GM23248 (cell line): ENCODE results near the gene FGF4.

Experiments used
- EZH2 ChIP-seq: fragments of 200-600 bp; sonication (generic); IDR thresholded peaks from 2 replicates; pipeline ENCODE4 v1.6.1; 2018; ENCODE audit warnings: antibody characterized with exemption, mild to moderate bottlenecking; ENCODE audit not compliant: insufficient read depth, poor library complexity, severe bottlenecking
- EZH2phosphoT487 ChIP-seq: fragments of 200-600 bp; sonication (generic); IDR thresholded peaks from 2 replicates; pipeline ENCODE4 v1.6.1; 2018; ENCODE audit warnings: antibody characterized with exemption, moderate library complexity, mild to moderate bottlenecking, low read depth; ENCODE audit not compliant: insufficient read depth

GRCh38 chr11:69821511-69822040 lies 46.4 kb upstream of the FGF4 start:
- TF ChIP-seq EZH2 (no peak), EZH2phosphoT487 (no peak)
